ENCODE data around the gene PTPRT.

Gene PTPRT

DNA sequence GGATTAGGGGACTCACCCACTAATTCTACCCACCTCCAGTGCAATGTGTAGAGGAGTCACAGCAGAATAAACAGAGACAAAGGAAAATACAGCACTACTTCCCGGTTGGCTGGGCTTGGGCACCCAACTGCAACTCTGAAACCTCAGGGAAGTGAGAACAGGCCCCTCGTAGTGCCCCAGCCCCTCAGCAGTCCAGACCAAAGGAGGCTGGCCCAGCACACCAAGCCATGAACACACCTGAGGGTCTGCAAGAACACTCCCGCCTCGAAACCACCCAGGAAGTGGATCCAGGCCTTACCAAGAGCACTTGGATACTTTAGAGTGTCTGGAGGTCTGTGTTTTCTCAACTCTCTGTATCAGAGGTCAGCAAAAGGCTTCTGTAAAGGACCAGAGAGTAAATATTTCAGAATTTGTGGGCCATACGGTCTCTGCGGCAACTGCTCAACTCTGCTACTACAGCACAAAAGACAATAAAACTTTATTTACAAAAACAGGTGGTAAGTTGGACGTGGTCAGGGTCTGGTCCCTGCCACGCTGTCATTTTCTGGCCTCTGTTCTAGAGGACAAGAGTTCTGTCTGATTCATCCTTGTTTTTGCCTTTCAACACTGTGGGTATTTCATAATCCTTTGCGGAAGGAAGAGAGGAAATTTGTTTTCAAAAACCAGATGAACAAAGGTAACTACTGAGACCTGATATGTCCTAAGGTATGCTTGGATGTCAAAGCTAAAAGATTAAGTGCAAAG, 154.6 kb downstream of the PTPRT start:
- DNase-seq = no peak
- Histone ChIP-seq H3F3A (ENCODE audit: insufficient read depth, low read length) (no peaks in the 10 kb centered on the region), H2AFZ (ENCODE audit: low read length) (no peak overlapping the region), H3K79me2 (ENCODE audit: low read length) (no peaks in the 10 kb centered on the region), H3K9me2 (replicated peaks; ENCODE audit: insufficient read depth, low read length) (no peaks in the 10 kb centered on the region), H3K4me1 (ENCODE audit: low read length) (no peaks in the 10 kb centered on the region), H3K27me3 (replicated peaks; ENCODE audit: insufficient read depth, low read length) (no peaks in the 10 kb centered on the region), H4K20me1 (ENCODE audit: insufficient read depth, low read length) (no peaks in the 10 kb centered on the region), H3K9me3 (replicated peaks; ENCODE audit: insufficient read depth, low read length) (no peaks in the 10 kb centered on the region), H3K9ac (ENCODE audit: low read length) (no peak overlapping the region), H3K27ac (ENCODE audit: low read length) (no peak overlapping the region), H3K36me3 (replicated peaks; ENCODE audit: insufficient read depth, low read length) (no peaks in the 10 kb centered on the region), H3K4me2 (ENCODE audit: low read depth, low read length) (no peak overlapping the region), H3K4me3 (ENCODE audit: low read length) (no peak overlapping the region)
- TF ChIP-seq EZH2 (optimal IDR thresholded peaks at IDR 0.05; ENCODE audit: low read depth, low read length) (no peak), CTCF (IDR thresholded peaks at IDR 0.05; ENCODE audit: low read length) (no peak), EZH2phosphoT487 (IDR thresholded peaks at IDR 0.05; ENCODE audit: low read length) (no peak)

GRCh38 chr20:43032459-43032858, 157.2 kb downstream of the PTPRT start:
- H3K9me3 ChIP-seq (replicated peaks; ENCODE audit: insufficient read depth, low read length) = no peaks in the 10 kb centered on the region
- no peaks in the 10 kb centered on the region for H3K4me1 ChIP-seq (ENCODE audit: low read length)
- H4K20me1 ChIP-seq (ENCODE audit: insufficient read depth, low read length) = no peaks in the 10 kb centered on the region
- no peak for TF ChIP-seq CTCF (IDR thresholded peaks at IDR 0.05; ENCODE audit: low read length)
- TF ChIP-seq EZH2 (optimal IDR thresholded peaks at IDR 0.05; ENCODE audit: low read depth, low read length) = no peak
- TF ChIP-seq EZH2phosphoT487 (IDR thresholded peaks at IDR 0.05; ENCODE audit: low read length) = no peak
- no peak for DNase-seq
- no peaks in the 10 kb centered on the region for H3K36me3 ChIP-seq (replicated peaks; ENCODE audit: insufficient read depth, low read length)
- H3K4me2 ChIP-seq (ENCODE audit: low read depth, low read length) = no peak overlapping the region
- no peak overlapping the region for H2AFZ ChIP-seq (ENCODE audit: low read length)
- no peak overlapping the region for H3K4me3 ChIP-seq (ENCODE audit: low read length)
- H3K27me3 ChIP-seq (replicated peaks; ENCODE audit: insufficient read depth, low read length) = no peaks in the 10 kb centered on the region
- H3K27ac ChIP-seq (ENCODE audit: low read length) = no peak overlapping the region
- no peak overlapping the region for H3K9ac ChIP-seq (ENCODE audit: low read length)
- H3K9me2 ChIP-seq (replicated peaks; ENCODE audit: insufficient read depth, low read length) = no peaks in the 10 kb centered on the region
- H3K79me2 ChIP-seq (ENCODE audit: low read length) = no peaks in the 10 kb centered on the region
- no peaks in the 10 kb centered on the region for H3F3A ChIP-seq (ENCODE audit: insufficient read depth, low read length)

DNA sequence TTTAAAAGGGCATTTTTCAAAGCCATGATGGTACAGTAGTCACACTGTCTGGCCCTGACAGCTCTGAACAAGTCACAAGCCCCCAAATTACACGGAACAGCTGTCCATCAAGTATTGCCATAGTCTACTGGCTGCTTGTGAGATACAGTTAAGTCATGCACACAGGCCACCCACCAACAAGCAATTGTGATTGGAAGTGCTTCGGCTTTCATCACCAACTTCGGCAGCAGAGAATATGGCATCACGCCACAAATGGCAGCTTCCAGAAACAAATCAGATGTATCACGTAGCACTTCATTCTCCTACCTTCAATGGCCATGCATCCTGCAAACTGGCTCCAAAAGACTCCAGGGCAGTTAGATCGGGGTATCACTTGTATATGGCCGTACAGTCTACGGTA, 160.5 kb downstream of the PTPRT start:
- no peaks in the 10 kb centered on the region for H3K4me1 ChIP-seq (ENCODE audit: low read length)
- H4K20me1 ChIP-seq (ENCODE audit: insufficient read depth, low read length) = no peaks in the 10 kb centered on the region
- no peaks in the 10 kb centered on the region for H3K79me2 ChIP-seq (ENCODE audit: low read length)
- H3F3A ChIP-seq (ENCODE audit: insufficient read depth, low read length) = no peaks in the 10 kb centered on the region
- no peak overlapping the region for H3K4me3 ChIP-seq (ENCODE audit: low read length)
- no peak overlapping the region for H3K4me2 ChIP-seq (ENCODE audit: low read depth, low read length)
- H3K27ac ChIP-seq (ENCODE audit: low read length) = no peak overlapping the region
- TF ChIP-seq EZH2 (optimal IDR thresholded peaks at IDR 0.05; ENCODE audit: low read depth, low read length) (no peak), EZH2phosphoT487 (IDR thresholded peaks at IDR 0.05; ENCODE audit: low read length) (no peak), CTCF (IDR thresholded peaks at IDR 0.05; ENCODE audit: low read length) (no peak)
- no peak overlapping the region for H3K9ac ChIP-seq (ENCODE audit: low read length)
- H3K9me3 ChIP-seq (replicated peaks; ENCODE audit: insufficient read depth, low read length) = no peaks in the 10 kb centered on the region
- DNase-seq = no peak
- H3K9me2 ChIP-seq (replicated peaks; ENCODE audit: insufficient read depth, low read length) = no peaks in the 10 kb centered on the region
- no peak overlapping the region for H2AFZ ChIP-seq (ENCODE audit: low read length)
- no peaks in the 10 kb centered on the region for H3K27me3 ChIP-seq (replicated peaks; ENCODE audit: insufficient read depth, low read length)
- no peaks in the 10 kb centered on the region for H3K36me3 ChIP-seq (replicated peaks; ENCODE audit: insufficient read depth, low read length)

Data from MM.1S (cell line).